ENCODE measurements around the gene PLA2G6. TPM values are rescaled to one million over a fixed set of nuclear protein-coding genes. Genes with fewer than 3 reads are reported as not detected.

The PLA2G6 gene
- total RNA-seq, 1 donor from 2014 or later = 22.5 TPM

GRCh38 chr22:38073150-38074130, 108.2 kb downstream of the PLA2G6 start:
- DNase-seq (ENCODE audit: low spot score) = no peak
- Mint-ChIP-seq H3K27ac (ENCODE audit: unreplicated experiment) (no peak overlapping the region), H3K4me3 (ENCODE audit: unreplicated experiment) (no peak overlapping the region), H3K36me3 (ENCODE audit: low read depth, unreplicated experiment) (peaks cover 11% of the 10 kb centered on the region), H3K9me3 (ENCODE audit: unreplicated experiment) (no peaks in the 10 kb centered on the region), H3K27me3 (ENCODE audit: unreplicated experiment) (peaks cover 7% of the 10 kb centered on the region), H3K4me1 (ENCODE audit: unreplicated experiment) (no peaks in the 10 kb centered on the region)
- TF ChIP-seq CTCF (IDR thresholded peaks at IDR 0.05; ENCODE audit: unreplicated experiment) = no peak

- Mint-ChIP-seq H3K36me3 (ENCODE audit: low read depth, unreplicated experiment) (peaks cover 11% of the 10 kb centered on the region), H3K9me3 (ENCODE audit: unreplicated experiment) (no peaks in the 10 kb centered on the region), H3K27ac (ENCODE audit: unreplicated experiment) (no peak overlapping the region), H3K4me1 (ENCODE audit: unreplicated experiment) (no peaks in the 10 kb centered on the region), H3K4me3 (ENCODE audit: unreplicated experiment) (no peak overlapping the region), H3K27me3 (ENCODE audit: unreplicated experiment) (peaks cover 7% of the 10 kb centered on the region)
- no peak for DNase-seq (ENCODE audit: low spot score)
- no peak for TF ChIP-seq CTCF (IDR thresholded peaks at IDR 0.05; ENCODE audit: unreplicated experiment)
These were observed 109.1 kb downstream of the PLA2G6 start for GRCh38 chr22:38072322-38073149.

GRCh38 chr22:38071421-38072321, 110.0 kb downstream of the PLA2G6 start:
- no peak for TF ChIP-seq CTCF (IDR thresholded peaks at IDR 0.05; ENCODE audit: unreplicated experiment)
- Mint-ChIP-seq H3K27me3 (ENCODE audit: unreplicated experiment) (peaks cover 5% of the 10 kb centered on the region), H3K27ac (ENCODE audit: unreplicated experiment) (no peak overlapping the region), H3K9me3 (ENCODE audit: unreplicated experiment) (no peaks in the 10 kb centered on the region), H3K4me3 (ENCODE audit: unreplicated experiment) (no peak overlapping the region), H3K36me3 (ENCODE audit: low read depth, unreplicated experiment) (peaks cover 13% of the 10 kb centered on the region), H3K4me1 (ENCODE audit: unreplicated experiment) (no peaks in the 10 kb centered on the region)
- DNase-seq (ENCODE audit: low spot score) = no peak

GRCh38 chr22:38070250-38070921, 111.2 kb downstream of the PLA2G6 start:
- H3K4me1 Mint-ChIP-seq (ENCODE audit: unreplicated experiment) = no peaks in the 10 kb centered on the region
- peaks cover 17% of the 10 kb centered on the region for H3K36me3 Mint-ChIP-seq (ENCODE audit: low read depth, unreplicated experiment)
- DNase-seq (ENCODE audit: low spot score) = no peak
- no peak for TF ChIP-seq CTCF (IDR thresholded peaks at IDR 0.05; ENCODE audit: unreplicated experiment)
- no peaks in the 10 kb centered on the region for H3K9me3 Mint-ChIP-seq (ENCODE audit: unreplicated experiment)
- no peak overlapping the region for H3K4me3 Mint-ChIP-seq (ENCODE audit: unreplicated experiment)
- H3K27ac Mint-ChIP-seq (ENCODE audit: unreplicated experiment) = no peak overlapping the region
- peaks cover 5% of the 10 kb centered on the region for H3K27me3 Mint-ChIP-seq (ENCODE audit: unreplicated experiment)
